ENCODE measurements around the gene SLC7A8.

Gene SLC7A8

DNA sequence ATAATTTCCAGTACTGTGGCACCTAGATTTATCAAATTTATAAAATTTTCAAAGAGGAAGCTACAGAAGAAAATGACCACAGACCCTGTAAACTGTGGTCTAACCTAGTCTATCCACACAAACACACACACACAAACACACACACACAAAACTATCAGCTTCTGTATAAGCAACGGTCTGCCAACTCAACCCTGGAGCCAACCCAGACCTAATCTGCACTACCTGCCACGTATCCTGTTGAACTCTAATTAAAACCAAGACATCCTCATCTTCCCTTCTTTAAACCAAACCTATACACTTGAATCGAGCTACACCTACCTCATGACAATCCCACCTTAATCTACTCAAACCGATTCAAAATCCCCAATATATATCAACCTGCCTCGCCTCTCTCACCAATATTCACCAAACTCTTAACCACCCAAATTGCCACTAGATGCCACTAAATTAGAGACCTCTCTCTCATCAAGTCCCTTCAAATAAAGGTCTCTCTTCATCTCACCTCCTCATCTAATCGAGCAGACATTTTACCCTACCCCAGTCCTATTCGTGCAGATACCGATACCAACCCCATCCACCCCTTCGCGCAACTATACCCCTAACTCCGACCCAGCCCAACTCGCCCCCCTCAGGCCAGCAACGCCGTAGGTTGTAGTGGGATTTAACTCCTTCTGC is 89.3 kb downstream of the SLC7A8 start:
- no peak for DNase-seq (ENCODE audit: low read depth)

DNA sequence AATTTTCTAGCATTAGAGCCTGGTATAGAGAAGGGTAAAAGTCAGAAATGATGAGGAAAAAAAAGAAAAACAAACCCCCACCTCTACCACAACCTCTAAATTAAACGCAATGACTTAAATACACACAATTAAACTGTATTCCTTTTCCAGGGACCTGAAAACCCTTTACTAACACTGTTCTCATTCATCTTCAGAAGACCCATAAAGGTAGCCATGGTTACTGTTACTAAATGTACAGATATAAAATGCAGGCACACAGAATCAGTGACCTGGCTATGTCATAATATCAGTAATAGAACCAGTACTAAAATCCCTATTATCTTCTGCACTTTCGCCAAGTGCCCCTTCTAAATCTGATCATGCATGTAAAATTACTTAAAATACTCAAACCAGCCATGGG is 89.9 kb downstream of the SLC7A8 start:
- DNase-seq (ENCODE audit: low read depth) = no peak

DNA sequence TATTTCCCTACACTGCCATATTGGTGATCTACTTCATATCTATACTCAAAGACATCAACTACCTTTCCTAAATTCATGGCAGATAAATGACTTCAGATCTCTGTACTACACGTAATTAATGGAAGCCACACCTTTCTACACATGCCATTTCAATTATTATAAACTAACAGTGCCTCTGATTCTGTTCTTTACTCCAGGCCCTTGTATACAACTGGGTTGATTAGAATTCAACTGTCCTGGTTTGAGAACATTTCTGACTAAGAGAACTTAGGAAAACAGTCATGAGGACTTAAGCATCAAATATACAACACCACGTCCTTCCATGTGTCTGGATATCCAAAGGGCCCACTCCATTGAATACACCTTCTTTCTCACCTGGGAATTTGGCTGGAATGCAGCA is 90.4 kb downstream of the SLC7A8 start:
- no peak for DNase-seq (ENCODE audit: low read depth)

DNA sequence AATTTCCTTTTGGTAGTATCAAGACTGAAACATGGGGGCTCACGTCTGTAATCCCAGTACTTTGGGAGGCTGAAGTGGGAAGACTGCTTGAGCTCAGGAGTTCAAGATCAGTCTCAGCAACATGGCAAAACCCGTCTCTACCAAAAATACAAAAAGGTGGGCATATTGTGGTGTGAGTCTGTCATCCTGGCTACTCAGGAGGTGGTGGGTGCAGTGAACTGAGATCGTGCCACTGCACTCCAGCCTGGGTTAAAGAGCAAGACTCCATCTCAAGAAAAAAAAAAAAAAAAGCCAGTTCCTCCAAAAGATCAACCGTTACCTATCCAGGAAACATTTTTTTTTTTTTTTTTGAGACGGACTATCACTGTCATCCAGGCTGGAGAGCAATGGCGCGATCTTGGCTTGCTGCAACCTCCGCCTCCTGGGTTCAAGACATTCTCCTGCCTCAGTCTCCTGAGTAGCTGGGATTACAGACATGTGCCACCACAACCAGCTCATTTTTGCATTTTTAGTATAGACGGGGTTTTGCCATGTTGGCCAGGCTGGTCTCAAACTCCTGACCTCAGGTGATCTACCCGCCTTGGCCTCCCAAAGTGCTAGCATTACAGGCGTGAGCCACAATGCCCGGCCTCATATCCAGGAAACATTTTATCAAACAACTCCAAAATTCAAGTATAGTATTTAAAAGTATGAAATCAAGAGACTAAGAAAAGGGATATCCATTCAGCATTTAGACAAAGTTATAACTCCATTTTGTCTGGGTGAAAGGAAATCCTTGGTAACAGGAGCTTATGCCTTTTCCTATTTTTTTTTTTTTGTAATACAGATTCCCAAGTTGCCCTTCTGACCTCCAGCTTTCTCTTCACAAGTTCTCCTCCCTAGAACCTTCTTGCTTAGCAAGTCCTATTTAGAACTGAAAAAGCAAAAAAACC is 91.9 kb downstream of the SLC7A8 start:
- DNase-seq (ENCODE audit: low read depth) = no peak

DNA sequence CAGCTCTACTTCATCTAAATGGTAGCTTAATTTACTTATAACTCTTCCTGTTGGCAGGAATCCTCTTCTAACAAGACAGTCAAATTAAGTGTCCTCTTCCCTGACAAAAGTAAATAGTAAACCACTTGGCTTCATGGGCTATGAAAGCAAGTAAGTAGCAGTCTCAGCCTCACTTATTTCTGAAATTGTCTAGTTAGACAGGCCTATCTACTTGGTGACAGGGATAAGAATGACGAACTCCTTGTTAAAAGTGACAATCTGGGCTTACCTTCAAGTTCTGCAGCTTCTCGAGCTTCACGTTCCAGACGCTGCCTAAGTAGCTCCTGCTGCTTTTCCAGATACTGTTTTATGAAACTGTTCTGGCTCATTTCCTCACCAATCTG is 93.2 kb downstream of the SLC7A8 start:
- DNase-seq (ENCODE audit: low read depth) = no peak

DNA sequence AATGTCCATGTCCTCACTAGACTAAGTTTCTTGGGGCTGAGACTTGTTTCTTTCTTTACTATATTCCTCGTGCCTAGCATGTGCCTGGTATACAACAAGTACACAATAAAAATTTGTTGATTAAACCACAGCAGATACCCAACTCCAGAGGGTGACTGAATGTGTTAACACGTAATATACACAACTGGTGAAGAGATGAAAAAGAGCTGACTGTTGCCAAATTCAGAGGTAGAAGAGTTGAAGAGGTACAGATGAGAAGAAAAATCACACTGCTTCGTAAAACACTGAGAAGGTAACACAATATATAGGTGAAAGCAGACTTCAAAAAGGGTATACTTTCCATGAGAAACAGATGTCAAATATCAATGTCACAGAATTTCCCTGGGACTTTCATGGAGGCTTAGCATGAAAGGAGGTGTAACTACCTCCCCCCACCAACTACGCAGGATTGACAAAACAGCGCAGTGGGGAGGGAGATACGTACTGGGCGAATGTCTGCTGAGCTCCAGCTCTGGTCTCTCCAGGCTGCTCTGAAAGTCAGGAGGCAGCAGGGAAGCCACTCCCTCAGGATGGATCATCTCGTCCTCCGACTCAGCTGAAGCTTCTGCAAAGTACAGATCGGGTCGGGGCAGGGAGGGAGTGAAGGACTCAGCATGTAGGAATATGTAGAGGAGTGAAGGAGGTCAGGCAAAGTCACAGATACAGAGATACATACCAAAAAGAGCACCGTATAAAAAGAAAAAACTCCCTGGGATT is 93.8 kb downstream of the SLC7A8 start:
- no peak for DNase-seq (ENCODE audit: low read depth)

DNA sequence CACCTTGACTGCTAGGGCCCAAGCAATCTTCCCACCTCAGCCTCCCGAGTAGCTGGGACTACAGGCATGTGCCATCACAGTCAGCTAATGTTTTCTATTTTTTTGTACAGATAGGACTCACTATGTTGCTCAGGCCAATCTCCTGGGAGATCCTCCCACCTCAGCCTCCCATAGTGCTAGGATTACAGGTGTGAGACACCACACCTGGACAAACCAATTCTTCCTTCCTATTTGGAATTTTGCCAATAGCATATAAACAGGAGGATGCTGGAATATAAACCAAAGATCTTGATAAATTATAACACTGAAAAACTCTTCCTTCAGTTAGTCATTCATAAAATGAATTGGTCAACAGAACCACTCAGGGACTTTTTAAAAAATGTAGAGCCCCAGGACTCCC is 96.9 kb downstream of the SLC7A8 start:
- no peak for DNase-seq (ENCODE audit: low read depth)

DNA sequence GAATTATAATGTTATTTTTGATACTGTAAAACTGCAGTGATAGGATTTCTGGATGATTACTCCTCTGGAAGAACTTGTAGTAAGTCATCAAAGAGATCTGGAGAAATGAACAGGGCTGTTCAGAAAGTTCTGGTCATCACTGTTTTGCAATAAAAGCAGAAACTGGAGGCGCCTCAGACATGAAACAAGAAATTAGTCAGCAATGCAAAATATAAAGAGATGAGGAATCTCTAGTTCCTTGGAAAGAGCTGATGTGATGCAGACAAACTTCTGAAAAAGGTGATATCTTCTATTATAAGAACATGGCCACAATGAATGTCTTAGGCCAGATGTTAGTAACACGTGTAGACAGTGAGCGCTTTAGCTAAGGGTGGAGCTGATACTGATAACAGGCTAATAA is 98.0 kb downstream of the SLC7A8 start:
- DNase-seq (ENCODE audit: low read depth) = peak; percentile 36

DNA sequence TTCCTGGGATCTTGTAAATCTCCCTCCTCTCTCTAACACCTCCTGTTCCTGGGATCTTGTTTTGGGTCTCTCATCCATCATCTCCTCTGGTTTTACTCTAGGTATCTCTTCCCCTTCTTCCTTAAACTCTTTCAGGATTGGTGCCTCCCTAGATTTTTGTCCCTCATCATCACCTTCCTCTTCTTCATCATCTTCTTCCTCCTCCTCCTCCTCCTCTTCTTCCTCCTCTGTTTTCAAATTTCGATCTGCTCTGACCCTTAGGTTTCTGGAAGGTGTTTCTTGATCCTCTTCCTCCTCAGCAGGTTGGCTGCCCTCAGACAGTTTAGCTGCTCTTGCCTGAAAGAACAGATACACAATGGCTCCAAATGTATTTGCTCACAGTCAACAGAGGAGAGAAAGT is 103.0 kb downstream of the SLC7A8 start:
- no peak for DNase-seq (ENCODE audit: low read depth)

DNA sequence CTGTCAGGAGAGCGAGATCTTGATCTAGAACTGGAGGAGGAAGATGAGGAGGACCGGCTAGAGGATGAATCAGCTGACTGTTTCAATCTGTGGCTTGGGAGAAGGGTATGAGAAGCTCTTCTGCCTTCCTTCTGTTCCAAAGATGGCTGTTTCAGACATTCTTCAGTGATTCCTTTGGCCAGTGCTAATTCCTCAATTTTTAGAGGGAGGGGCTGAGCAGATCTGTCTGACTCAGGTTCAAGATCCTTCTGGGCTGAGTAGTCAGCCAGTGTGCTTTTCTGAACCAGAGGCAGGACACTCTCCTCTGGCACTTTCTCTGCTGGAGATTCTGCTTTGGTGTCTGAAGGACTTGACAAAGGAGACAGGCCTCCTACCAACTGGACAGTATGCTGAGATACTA is 103.7 kb downstream of the SLC7A8 start:
- DNase-seq (ENCODE audit: low read depth) = no peak

DNA sequence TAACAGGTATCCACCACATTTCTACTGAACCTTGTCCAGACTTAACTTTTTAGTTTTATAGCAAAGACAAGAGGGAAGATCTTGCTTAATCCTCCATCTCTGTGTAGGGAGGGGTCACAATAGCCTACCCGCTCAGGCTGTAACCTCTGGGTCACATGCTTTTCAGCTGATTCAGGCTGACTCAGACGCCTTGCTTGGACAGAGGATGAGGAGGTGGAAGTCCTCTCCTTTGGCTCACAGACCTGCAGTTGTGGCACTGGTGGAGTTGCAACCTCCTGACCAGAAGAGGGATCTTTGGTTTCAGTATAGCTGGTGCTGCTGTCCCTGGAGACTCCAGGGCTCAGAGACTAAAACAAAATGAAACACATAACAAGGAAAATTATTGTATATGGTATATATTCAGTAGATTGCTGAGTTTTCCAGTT is 104.8 kb downstream of the SLC7A8 start:
- DNase-seq (ENCODE audit: low read depth) = peak; percentile 98

DNA sequence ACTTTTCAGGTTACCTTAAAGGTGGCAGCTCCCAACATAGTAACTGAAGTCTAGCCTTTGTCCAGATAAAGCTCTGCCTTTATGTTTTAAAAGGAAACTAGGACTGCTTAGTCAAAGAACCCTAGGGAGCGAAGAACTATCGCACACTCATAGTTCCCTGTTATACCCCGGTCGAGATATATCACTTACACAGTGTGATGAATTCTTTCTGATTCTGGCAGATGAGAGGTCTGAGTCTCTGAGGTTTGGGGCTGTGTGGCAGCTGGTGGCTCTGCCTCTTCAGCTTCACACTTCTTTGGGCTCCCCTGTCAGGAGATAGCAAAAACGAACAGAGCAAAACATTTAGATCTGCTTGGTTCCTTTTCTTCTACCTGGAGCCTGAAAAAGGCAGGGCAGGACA is 105.5 kb downstream of the SLC7A8 start:
- DNase-seq (ENCODE audit: low read depth) = peak; percentile 51

DNA sequence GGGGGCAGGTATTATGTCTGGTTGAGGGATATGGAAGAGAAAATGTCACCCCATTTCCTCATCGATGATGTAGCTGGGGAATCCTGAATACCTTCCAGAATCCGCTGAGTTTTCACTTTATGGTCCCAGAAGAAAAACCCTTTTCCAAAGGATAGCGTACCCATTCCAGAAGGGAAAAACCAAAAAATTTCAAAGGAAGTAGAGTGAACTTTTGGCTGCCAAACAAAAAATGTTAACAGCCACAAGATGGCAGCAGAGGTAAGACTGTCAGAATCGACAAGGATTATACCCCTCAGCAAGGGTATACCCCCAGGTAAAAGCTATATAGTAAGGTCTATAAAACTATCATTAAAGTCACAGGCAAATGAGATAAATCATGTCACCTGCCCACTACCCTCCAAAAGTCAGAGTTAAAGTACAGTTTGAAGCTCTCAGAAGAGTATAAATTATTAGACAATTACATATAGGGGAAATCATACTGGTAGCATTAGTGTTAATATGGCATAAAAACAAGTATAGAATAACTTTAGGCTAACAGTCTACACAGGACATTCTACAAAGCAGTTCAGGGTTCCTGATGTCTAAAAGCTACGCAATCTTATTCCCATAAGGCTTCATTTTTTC is 106.6 kb downstream of the SLC7A8 start:
- DNase-seq (ENCODE audit: low read depth) = no peak
